GM18519 (cell line): ENCODE measurements around the gene MRPS18C.

Experiments
- ATAC-seq: cut with Tn5 transposase; IDR thresholded peaks from one replicate; pipeline ENCODE4 v1.9.1; 2021; ENCODE audit warnings: mild to moderate bottlenecking, moderate library complexity; ENCODE audit not compliant: unreplicated experiment, low FRiP score

Gene MRPS18C

DNA sequence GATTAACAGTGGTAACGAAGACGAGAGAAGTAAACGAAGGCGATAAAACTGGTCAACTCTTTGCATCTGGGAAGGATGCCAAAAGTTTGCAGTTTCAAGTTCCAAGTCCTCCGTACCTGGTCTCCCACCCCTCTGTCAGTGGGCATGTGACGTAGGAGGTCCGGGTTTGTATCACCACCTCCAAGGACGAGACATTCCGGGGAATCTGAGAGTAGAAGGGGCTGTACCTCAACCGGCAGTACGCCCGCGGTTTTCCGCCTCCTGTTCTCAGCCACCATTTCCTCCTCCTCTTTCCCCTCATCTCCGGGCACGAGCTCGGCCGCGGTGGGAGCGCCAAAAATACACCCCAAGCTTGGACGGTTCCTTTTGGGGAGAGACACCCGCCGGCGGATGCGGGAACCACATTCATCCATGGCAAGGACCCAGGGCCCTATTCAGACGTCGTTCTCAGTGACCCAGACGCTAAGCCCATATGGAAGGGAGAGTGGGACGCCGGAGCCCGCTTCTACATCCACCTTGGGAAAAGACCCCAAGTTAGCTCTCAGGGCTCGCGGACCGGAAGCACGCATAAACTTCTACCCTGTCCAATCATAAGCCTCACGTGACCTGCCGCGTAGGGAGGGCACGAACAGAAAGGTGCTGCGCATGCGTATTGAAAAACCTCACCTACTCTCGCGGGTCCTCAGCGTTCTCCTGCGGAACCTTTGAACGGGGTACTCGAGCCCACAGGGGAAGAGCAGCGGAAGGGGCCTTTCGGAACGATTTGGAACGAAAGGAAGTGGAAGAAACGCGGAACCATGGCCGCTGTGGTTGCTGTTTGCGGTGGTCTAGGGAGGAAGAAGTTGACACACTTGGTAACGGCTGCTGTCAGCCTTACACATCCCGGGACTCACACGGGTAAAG is at the start of gene MRPS18C, which contains the start of gene HELQ:
TSS of gene MRPS18C (plus strand) at position 778 of the 903 bp plus-strand sequence. CDS start at position 798, 20 bp downstream.
TSS of gene HELQ (minus strand) at position 543 of the 903 bp plus-strand sequence. CDS start at position 413, 130 bp downstream.
- peak; percentile 94 for ATAC-seq

DNA sequence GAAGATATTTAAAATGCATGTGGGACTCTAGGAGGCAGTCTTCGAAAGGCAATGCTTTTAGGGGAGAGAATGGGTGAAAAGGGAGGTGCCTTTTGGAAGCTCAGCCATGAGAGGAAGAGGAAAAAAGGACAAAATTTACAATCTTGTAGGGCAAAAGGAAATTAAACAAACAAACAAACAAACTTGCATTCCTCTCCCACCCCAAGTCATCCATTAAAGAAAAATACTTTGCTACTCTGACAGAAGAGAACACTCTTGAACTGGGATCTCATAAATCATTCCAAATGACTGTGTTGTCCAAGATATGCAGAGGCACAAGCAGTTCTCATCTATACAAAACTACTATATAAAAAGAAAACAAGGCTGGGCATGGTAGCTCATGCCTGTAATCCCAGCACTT is 47.0 kb upstream of the MRPS18C start:
- ATAC-seq: no peak

DNA sequence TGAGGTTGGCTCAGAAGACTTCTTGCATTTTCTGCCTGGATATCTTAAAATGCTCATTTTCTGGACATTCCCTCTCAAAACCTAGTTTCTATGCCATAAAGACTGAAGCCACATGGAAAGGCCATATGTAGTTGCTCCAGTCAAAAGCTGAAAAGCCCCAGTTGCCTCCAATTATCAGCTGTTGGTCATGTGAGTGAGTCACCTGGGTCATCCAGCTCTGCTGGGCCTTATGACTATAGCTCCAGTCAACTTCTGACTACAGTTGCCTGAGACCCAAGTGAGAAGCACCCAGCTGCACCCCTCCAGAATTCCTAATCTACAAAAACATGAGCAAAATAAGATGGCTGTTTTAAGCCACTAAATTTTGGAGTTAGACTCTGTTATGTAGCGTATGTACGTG is 42.2 kb upstream of the MRPS18C start:
- ATAC-seq: no peak

DNA sequence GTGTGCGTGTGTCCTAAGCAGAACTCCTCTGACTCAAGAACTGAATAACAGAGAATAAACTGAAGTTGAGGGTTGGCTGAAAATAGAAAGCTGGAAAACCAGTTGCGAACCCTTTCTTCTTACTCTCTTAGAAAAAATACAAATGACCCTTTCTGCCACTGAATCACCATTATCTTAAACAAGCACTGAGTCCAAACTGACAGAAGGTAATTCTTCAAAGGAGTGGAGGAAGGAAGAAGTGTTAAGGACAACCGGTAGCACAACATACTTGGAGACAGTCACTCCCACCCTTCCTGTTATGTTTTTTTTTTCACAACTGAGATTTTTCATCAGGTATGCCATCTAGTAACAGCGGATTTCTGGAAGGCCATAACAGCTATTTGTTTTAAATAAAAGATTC is 38.3 kb upstream of the MRPS18C start:
- ATAC-seq: no peak

DNA sequence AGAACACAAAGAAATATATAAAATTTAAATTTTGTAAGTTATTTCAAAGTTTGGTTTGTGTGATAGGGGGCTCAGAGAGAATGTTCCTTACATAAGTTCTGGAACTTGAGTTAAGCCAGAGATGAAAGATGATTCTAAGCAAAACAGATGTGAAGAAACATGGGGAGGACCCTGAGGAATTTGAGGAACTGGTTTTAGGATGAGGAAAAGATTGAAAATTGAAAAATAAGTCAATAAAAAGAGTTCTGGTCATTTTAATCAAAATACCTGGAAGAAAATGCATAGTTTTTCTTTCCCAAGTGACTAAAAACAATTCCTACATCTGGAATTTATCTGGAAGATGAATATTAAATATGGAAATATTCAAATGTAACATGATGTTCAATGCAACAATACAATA is 37.6 kb upstream of the MRPS18C start:
- ATAC-seq: no peak

DNA sequence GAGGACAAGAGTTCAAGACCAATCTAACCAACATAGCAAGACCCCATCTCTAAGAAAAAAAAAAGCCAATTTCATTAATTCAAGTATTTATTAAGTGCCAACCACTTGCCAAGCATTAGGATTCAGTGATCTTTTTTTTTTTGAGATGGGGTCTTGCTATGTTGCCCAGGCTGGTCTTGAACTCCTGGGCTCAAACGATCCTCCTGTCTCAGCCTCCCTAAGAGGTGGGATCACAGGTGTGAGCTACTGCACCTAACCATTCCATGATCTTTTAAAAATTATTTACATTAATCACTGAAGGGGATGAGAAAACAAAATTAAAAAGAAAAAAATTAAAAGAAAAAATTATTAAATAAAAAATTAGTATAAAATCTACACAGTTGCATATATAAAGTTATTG is 24.7 kb upstream of the MRPS18C start:
- ATAC-seq: no peak

DNA sequence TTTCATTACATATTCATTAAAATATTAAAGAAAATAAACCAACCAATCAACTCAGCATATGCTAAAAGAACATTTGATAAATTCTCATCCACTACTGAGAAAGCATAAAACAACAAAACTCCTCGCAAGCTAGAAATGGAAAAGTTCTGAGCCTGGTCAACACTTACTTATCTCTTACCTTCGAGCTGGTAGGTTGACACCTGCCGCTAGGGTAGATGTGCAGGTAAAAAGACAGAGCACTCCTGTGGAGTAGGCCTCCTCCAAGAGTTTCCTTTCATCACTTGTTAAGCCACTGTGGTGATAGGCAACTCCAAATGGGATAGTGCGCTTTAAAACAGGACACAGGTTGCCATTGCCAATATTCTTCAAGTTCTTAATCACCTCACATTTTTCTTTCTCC is 19.2 kb upstream of the MRPS18C start:
- ATAC-seq: no peak

DNA sequence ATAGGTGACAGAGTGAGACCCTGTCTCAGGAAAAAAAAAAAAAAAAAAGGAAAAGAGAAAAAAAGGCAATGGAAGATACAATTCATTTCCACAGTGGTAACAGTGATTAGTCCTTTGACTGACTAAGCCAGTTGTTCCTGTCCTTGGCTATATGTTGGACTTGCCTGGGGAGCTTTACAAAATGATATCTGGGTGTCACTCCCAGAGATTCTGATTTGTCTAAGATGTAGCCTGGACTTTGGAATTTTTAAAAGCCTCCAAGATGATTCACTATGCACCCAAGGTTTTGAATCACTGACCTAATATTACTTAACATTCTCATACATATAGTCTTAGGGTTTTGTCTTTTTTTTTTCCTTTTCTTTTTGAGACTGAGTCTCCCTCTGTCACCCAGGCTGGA is 17.1 kb upstream of the MRPS18C start:
- no peak for ATAC-seq

DNA sequence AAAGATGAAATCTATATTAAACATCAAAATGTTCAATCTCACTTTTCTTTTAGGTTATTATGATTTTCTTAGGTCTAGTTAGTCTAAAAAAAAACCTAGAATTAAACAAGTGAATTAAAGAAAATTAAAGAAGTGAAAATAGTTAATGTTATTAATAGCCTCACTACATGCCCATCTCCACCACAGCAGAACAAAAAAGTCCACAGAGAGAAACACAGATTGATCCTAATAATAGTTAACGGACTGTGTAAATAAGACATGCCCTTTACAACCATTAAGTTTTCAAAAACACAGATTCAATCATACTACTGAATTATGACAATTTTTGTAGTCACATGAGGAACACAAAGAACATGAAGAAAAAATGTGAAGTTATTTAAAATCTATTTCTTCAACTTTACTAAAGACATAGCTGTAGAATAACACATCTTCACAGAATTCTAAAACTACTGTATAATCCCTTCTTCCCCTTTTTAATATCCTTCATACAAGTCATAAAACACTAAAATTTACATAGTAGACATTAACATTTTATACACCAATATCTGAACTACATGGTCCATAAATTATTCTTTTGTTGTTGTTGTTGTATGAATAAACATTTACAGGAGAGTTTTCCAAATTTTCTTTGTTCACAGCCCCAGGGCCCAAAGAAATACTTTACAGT is 15.6 kb upstream of the MRPS18C start:
- no peak for ATAC-seq

DNA sequence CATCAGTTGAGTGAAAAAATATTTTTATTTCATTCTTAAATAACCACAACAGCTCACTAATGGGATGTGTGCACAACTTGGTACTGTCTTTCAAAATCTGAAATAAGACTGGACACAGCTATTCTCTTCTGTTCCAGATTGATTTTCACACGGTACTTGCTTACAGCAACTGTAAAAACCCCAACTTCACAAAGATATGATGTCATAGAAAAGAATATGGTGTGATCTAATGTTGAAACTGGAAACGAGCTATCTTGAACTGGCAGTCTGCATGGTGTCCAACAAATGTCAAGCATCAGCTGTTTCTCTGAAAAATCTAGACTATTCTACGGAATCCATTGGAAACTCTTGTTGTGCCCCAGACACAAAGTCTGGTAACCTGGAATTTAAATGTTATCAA is 15.0 kb upstream of the MRPS18C start:
- peak; percentile 89 for ATAC-seq

DNA sequence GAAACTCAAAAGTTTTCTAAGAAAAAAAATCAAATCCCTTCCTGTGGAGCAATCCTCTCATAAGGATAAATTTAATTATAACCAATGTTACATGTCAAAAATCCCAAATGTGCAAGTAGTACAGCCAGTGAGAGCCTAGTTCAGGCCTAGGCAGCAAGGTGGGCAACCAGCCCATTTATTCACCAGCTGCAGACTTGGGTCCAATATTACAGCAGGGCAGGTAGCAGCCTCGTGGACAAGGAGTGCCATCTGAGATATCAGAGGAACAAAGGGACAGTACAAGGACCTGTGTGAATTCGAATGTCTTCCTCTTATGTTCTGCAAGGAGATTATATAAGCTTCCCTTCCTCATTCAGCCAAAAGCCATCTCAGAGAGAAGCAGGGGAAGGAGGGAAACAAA is 6.8 kb upstream of the MRPS18C start:
- no peak for ATAC-seq

DNA sequence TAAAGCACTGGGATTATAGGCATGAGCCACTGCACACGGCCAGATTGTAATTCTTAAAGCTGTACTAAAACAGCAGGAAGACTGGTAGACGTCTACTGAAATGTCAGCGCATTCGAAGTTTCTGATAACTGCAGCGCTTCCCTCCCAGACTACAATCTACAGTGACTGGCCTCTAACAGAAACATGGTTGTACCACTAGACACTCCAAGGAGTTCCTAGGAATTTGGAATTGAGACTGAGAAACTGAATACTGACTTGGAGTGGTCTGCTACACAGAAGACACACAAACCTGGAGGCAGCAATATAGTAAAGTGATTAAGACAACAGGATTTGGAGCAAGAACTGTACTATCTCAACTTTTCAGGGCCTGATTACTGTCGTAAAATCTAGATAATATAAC is 1.2 kb upstream of the MRPS18C start:
- ATAC-seq: no peak

DNA sequence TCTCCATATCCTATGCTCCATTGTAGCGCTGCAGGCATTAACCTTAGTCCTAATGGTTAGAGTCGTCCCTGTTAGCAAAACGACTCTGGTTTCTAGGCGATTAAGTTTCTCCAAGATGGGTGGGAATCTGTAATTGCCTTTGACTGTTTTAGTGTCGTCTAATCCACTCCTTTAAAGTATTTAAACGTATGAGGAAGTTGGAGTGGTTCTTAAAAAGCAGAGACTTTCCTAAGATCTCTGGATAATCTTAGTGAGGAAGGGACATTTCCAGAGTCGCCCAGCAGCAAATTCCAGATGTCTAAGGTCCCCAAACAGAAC is 285 bp downstream of the MRPS18C start:
- ATAC-seq: no peak

DNA sequence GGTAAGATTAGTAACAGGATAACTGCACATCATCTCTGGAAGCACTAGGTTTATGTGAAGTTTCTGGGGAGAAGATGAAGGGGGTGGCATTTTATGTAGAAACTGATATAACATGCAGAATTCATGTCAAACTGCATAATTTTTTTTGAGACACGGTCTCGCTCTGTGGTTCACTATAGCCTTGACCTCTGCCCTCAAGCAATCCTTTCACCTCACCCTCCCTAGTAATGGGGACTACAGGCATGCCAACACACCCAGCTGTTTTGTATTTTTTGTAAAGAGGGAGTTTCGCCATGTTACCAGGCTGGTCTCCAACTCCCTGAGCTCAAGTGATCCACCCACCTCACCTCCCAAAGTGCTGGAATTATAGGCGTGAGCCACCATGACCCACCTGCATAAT is 17.6 kb downstream of the MRPS18C start:
- no peak for ATAC-seq

DNA sequence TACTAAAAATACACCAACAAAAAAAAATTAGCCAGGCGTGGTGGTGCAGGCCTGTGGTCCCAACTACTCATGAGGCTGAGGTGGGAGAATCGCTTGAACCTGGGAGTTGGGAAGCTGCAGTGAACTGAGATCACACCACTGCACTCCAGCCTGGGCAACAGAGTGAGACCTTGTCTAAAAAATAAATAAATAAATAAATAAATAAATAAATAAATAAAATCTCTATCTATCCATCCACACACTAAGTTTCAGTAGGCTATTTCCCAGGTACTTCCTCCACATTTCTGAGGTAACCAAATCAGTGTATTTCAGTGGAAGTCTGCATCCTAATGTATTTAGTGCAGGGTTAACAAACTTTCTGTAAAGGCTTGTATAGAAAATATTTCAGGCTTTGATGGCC is 18.1 kb downstream of the MRPS18C start:
- ATAC-seq: no peak

DNA sequence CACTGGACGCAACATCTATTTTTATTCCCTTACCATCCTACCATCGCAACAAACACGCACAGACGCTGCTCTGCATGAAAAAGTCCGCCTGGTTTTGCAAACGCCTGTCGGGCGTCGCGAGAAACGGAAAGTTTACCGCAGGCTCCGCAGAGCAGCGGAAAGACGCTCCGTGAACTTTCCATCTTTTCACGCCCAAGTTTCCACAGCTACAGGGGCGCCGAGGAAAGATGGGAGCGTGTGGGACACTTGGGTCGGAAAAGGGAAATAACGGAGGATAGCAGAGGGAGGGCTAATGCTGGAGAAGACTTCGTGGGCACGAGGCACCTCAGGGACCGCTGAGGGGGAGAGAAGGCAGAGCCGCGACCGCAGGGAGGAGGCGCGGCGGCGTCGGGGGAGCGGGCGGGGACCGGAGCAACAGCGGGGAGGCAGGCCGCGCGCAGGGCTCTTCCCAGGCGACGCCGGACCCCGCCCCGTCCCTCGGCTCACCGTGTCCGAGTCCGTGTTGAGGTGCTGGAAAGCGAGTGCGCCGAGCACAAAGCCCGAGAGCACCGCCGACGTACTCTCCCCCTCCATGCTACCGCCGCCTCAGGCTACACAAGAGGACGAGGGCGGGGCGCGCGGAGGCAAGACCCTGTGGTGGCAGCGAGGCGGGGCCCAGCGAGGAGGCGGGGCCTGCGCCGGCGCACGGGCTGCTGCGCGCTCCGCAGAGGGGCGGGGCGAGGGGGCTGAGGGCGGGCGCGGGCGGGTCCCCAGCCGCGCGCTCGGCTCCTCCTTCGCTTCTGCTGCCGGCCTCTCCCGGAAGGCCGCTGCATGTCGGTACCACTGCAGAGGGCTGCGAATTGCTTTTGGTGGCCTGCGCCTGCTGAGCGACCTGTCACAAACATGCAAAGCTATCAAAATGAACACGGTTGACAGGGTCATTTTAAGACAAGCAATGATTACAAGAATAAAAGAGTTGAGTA is 28.9 kb downstream of the MRPS18C start, which contains the start of gene ABRAXAS1:
TSS of gene ABRAXAS1 (minus strand) at position 601 of the 962 bp plus-strand sequence. CDS start at position 573, 28 bp downstream.
- peak; percentile 97 for ATAC-seq

DNA sequence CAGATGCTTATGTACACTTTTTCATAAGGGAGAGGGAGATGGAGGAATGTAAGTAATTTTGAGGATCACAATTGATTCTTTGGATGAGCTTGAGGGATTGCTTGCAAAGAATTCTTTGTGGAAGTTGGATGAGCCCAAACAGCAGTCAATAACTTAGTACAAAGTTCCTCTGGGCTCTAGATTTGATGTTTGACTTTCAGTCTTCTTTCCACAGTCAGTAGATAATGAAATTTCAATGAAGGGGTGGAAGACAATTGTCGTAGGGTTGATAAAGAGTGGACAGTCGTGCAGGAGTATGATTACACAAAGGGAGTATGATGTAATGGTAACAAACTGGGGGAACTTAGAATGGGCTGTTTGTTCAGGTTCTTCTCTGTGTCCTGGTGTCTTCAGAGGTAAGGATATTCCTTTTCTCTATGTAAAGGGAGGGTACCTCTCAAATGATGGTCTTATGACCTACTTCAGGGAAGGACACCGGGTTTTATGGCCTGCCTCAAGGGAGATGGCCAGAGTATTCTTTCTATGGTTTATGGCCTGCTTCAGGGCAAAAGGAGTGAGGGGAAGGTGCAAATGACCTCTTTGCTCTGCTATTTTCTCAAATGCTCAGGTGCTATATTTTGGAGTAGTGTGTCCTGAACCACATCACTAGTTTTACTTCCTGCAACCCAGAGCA is 30.7 kb downstream of the MRPS18C start:
- ATAC-seq: no peak

DNA sequence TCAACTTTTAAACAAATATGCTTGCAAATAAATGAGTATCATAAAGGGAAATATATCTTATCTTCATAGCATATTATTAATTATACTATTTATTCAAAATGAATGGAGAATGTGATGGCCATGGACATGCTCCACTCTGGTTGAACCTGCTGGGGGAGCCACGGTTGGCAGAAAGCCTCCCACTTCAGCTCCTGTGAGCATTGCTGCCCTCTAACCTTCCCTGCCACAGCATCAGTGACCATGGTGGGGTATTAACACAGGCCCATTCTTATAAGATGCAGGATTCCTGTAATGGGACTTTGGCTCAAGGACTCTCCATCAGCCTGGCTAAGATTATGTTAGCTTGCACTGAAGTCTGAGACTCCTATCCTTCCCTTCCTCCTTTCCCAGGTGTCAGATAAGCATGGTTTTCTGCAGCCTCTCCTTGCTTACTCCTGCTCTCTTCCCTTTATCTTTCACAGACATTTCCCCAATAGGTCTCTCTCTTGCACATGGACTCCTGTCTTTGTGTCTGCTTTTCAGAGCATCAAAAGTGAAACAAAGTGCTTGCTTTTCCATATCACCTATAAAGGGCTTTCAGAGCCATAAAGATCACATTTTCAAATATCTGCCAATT is 34.0 kb downstream of the MRPS18C start:
- no peak for ATAC-seq

DNA sequence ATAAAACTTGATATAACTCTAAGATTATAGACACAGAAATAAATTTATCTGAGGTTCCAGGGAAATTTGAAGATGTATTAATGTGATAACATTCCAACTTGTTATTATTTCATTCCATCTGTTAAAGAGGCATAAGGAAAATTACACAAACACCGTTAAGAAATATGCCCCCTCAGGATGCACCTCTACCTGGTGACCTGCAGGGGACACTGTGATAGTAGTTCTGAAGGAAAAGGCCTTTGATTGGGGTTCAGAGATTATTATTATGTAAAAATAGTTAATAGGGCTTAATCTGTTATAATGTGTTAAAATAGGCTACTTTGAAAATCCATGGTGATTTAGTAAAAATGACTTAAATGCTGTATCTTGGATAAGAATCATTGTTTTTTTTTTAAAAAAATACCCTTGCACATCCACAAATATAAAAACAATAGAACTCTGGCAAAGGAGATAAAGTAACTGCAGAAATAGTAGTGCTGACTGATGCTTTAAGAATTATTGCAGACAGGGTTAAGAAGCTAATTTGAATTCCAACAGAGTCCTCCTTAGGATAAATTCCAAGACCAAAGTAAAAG is 35.1 kb downstream of the MRPS18C start:
- peak; percentile 77 for ATAC-seq
